Stomach (tissue), 9 donors: ENCODE data around the gene ARID3B. TPM values are rescaled to one million over a fixed set of nuclear protein-coding genes. Genes with fewer than 3 reads are reported as not detected.

Experiments used
- DNase-seq, 2 donors: peaks; one replicate each; pipeline versions ENCODE4 v3.0.0 to v3.0.0-alpha.2; 2013 to 2019
- H3K27ac ChIP-seq, 5 donors: fragments of 200-600 bp in 4 of 5; sonication (generic) in 4 of 5; one replicate each; pipeline ENCODE4 v1.5.1; 2013 to 2019; ENCODE audit warnings: mild to moderate bottlenecking in 1 of 5, moderate library complexity in 1 of 5
- H3K27me3 ChIP-seq, 3 donors: fragments of 200-600 bp; sonication (generic); one replicate each; pipeline ENCODE4 v1.5.1; 2017 to 2019; ENCODE audit warnings: mixed run types in 1 of 3
- H3K36me3 ChIP-seq, 4 donors: fragments of 200-600 bp; sonication (generic); 1 replicate in 3 of 4; 2 replicates in 1 of 4; pipeline ENCODE4 v1.5.1; 2016 to 2019
- H3K4me1 ChIP-seq, 4 donors: fragments of 200-600 bp; sonication (generic); one replicate each; pipeline ENCODE4 v1.5.1; 2016 to 2019
- H3K4me3 ChIP-seq, 4 donors: fragments of 200-600 bp; sonication (generic) in 3 of 4; one replicate each; pipeline ENCODE4 v1.5.1; 2016 to 2019; ENCODE audit warnings: mild to moderate bottlenecking in 1 of 4
- H3K9me3 ChIP-seq, 4 donors: fragments of 200-600 bp; sonication (generic); one replicate each; pipeline ENCODE4 v1.5.1; 2016 to 2019
- CTCF ChIP-seq, 7 experiments: fragments of 450-650 bp in 4 of 7; fragments of 200-600 bp in 3 of 7; sonication (generic) in 3 of 7; IDR thresholded peaks; one replicate each; pipeline ENCODE4 v1.5.1; 2016 to 2019; ENCODE audit warnings: antibody characterized with exemption in 7 of 7, control low read depth in 2 of 7, mild to moderate bottlenecking in 1 of 7
- EP300 ChIP-seq: sonication (generic); formaldehyde crosslinking; IDR thresholded peaks from one replicate; pipeline ENCODE4 v1.6.1; 2017; ENCODE audit warnings: antibody characterized with exemption
- POLR2A ChIP-seq, 4 donors: fragments of 450-650 bp; IDR thresholded peaks; one replicate each; pipeline ENCODE4 v1.6.1; 2016; ENCODE audit warnings: antibody characterized with exemption in 4 of 4, control low read depth in 2 of 4, mild to moderate bottlenecking in 1 of 4, moderate library complexity in 1 of 4
- POLR2AphosphoS5 ChIP-seq, 3 donors: sonication (generic); formaldehyde crosslinking; IDR thresholded peaks; one replicate each; pipeline ENCODE4 v1.6.1; 2016; ENCODE audit warnings: antibody characterized with exemption in 3 of 3
- WGBS, 5 donors: extraction: QIAGEN DNeasy Blood & Tissue Kit in 3 of 5; methylation state at CpG; one replicate each; pipeline versions ENCODE4 v1.1.5 to v1.1.7; 2013 to 2018; 5-methylcytosine and 5-hydroxymethylcytosine counted together
- intact Hi-C: fragments of 100-400 bp; cut with DNase I; formaldehyde crosslinking; loops from one replicate; pipeline ENCODE4 v1.15.1; 2023; ENCODE audit warnings: low total_unique reads
- polyA plus RNA-seq, 3 donors: library from polyadenylated mRNA; stranded (reverse); fragments of 200-250 nt; gene quantifications; one replicate each; pipeline ENCODE4 v1.2.3, GENCODE V29; 2013
- total RNA-seq, 5 donors: library from RNA; depleted of rRNA; stranded (reverse); fragments of >200 nt; gene quantifications; one replicate each; pipeline versions ENCODE4 v1.1.0 to v1.2.3, GENCODE V29; 2014 to 2016
- donor health status: healthy with polysubstance abuse.
- donor health status: Bipolar disorder and iron deficiency.
- donor health status: healthy.

The ARID3B gene
- total and polyA plus RNA-seq, 8 donors: 2.2 to 25.2 (median 5.1) TPM

DNA sequence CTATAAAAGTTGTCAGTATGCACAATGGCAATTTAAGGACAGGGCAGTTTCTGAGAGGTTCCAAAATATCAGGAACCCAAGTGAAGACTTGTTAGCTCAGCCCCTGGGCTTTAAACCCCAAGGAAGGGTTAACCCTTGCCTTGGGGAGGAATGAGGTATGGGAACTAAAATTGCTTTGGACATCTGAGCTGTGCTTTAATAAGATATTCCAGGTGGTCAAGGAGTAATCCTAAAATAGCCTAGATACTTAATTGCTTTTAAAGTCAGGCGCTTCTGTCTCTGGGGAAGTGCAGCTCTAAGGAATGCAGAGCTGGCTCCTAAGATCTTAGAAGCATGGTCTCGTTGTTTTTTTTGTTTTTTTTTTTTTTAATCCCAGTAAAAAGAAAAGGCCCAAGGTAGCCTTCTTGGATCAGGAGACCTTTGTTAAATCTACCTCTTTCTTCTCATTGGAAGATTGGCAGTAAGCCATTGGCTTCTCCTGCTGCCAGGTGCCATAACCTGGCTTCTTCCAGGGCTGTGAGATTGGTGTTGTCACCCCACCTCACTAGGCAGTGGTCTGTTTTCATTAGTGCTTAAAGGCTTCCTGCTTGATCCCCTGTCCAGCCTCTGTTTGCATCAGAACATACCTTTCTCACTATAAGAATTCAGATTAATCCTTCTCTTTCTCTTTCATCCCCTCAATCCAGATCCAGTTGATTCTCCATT is 24.5 kb downstream of the ARID3B start:
- H3K9me3 ChIP-seq: no peaks in the 10 kb centered on the region
- H3K27me3 ChIP-seq: no peaks in the 10 kb centered on the region
- no peak for DNase-seq
- H3K27ac ChIP-seq: no peak overlapping the region
- peaks cover 0 to 10% (median 4%) of the 10 kb centered on the region in 4 donors for H3K4me1 ChIP-seq
- no peak overlapping the region for H3K4me3 ChIP-seq
- H3K36me3 ChIP-seq: peaks cover 5 to 29% (median 21%) of the 10 kb centered on the region in 4 donors
- TF ChIP-seq POLR2A (IDR thresholded peaks at IDR 0.05): no peak
- no peak for TF ChIP-seq EP300
- TF ChIP-seq CTCF (IDR thresholded peaks at IDR 0.05): no peak
- WGBS, 5 donors: 61 to 69% (median 63%) methylated on average over 2 of the region's 2 CpGs
- intact Hi-C loops: no loop called here

GRCh38 chr15:74568594-74568993 is 27.6 kb downstream of the ARID3B start:
- Histone ChIP-seq H3K4me1 (peaks cover 0 to 15% (median 5%) of the 10 kb centered on the region in 4 donors), H3K9me3 (no peaks in the 10 kb centered on the region), H3K27ac (no peak overlapping the region), H3K27me3 (no peaks in the 10 kb centered on the region), H3K4me3 (no peak overlapping the region), H3K36me3 (peaks cover 12 to 40% (median 29%) of the 10 kb centered on the region in 4 donors)
- intact Hi-C loops: no loop called here
- WGBS, 5 donors: 42 to 79% (median 61%) methylated on average over 1 of the region's 1 CpG
- TF ChIP-seq POLR2AphosphoS5 (IDR thresholded peaks at IDR 0.05) (no peak), EP300 (no peak), CTCF (IDR thresholded peaks at IDR 0.05) (no peak), POLR2A (IDR thresholded peaks at IDR 0.05) (no peak)
- DNase-seq: no peak

GRCh38 chr15:74569731-74570070 is 28.7 kb downstream of the ARID3B start:
- no peak for DNase-seq
- peaks cover 20 to 48% (median 36%) of the 10 kb centered on the region in 4 donors for H3K36me3 ChIP-seq
- H3K27me3 ChIP-seq: no peaks in the 10 kb centered on the region
- H3K27ac ChIP-seq: peak overlapping the region in 1 of 5 donors; percentile 58
- TF ChIP-seq POLR2A (IDR thresholded peaks at IDR 0.05): no peak
- TF ChIP-seq CTCF (IDR thresholded peaks at IDR 0.05): no peak
- TF ChIP-seq POLR2AphosphoS5 (IDR thresholded peaks at IDR 0.05): no peak
- no peak for TF ChIP-seq EP300
- H3K9me3 ChIP-seq: no peaks in the 10 kb centered on the region
- peaks cover 0 to 15% (median 5%) of the 10 kb centered on the region in 4 donors for H3K4me1 ChIP-seq
- intact Hi-C loops: no loop called here
- no peak overlapping the region for H3K4me3 ChIP-seq
- WGBS, 5 donors: 80 to 92% (median 86%) methylated on average over 4 of the region's 4 CpGs

GRCh38 chr15:74571191-74571590 is 30.2 kb downstream of the ARID3B start:
- Histone ChIP-seq H3K27ac (no peak overlapping the region), H3K4me3 (no peak overlapping the region), H3K27me3 (no peaks in the 10 kb centered on the region), H3K4me1 (peaks cover 0 to 15% (median 2%) of the 10 kb centered on the region in 4 donors), H3K9me3 (no peaks in the 10 kb centered on the region), H3K36me3 (peaks cover 32 to 63% (median 51%) of the 10 kb centered on the region in 4 donors)
- no peak for DNase-seq
- WGBS, 5 donors: 89 to 96% (median 93%) methylated on average over 3 of the region's 3 CpGs
- TF ChIP-seq EP300: no peak
- TF ChIP-seq POLR2A (IDR thresholded peaks at IDR 0.05): no peak
- TF ChIP-seq CTCF (IDR thresholded peaks at IDR 0.05): no peak
- no peak for TF ChIP-seq POLR2AphosphoS5 (IDR thresholded peaks at IDR 0.05)
- intact Hi-C loops: no loop called here
